Naive B cell (primary cell): Measurements from ENCODE around the gene TBX5. TPM values are rescaled to one million over a fixed set of nuclear protein-coding genes. Genes with fewer than 3 reads are reported as not detected.
"Not testable (repeated sequence)": the region's sequence is repeated elsewhere in the genome, so short reads cannot be mapped to it uniquely, and the experiment has no call there.

ENCODE experiments used
- ATAC-seq, 2 donors: fragments of 150-1000 bp; cut with Tn5 transposase; 2 replicates each; pipeline ENCODE4 v1.10.0; 2021; ENCODE audit warnings: low read depth in 2 of 2, mild to moderate bottlenecking in 2 of 2, moderate library complexity in 2 of 2
- DNase-seq: peaks from one replicate; pipeline ENCODE4 v3.0.0; 2022
- H3K27ac Mint-ChIP-seq, 6 donors: one replicate each; pipeline ENCODE4 v1.8.0; 2020 to 2022; ENCODE audit warnings: mild to moderate bottlenecking in 6 of 6, mixed read lengths in 6 of 6, moderate library complexity in 5 of 6, inconsistent platforms in 2 of 6
- H3K27me3 Mint-ChIP-seq, 3 donors: one replicate each; pipeline ENCODE4 v1.8.0; 2021 to 2022; ENCODE audit warnings: mixed read lengths in 3 of 3, mild to moderate bottlenecking in 1 of 3
- H3K36me3 Mint-ChIP-seq, 2 donors: one replicate each; pipeline ENCODE4 v1.8.0; 2020 to 2022; ENCODE audit warnings: mixed read lengths in 2 of 2, inconsistent platforms in 1 of 2, mild to moderate bottlenecking in 1 of 2
- H3K4me1 Mint-ChIP-seq, 3 donors: one replicate each; pipeline ENCODE4 v1.8.0; 2020 to 2022; ENCODE audit warnings: mixed read lengths in 3 of 3, inconsistent platforms in 1 of 3, mild to moderate bottlenecking in 1 of 3, moderate library complexity in 1 of 3
- H3K4me3 Mint-ChIP-seq, 8 donors: one replicate each; pipeline ENCODE4 v1.8.0; 2020 to 2022; ENCODE audit warnings: mild to moderate bottlenecking in 8 of 8, mixed read lengths in 8 of 8, moderate library complexity in 8 of 8, inconsistent platforms in 2 of 8
- H3K9me3 Mint-ChIP-seq, 7 donors: one replicate each; pipeline ENCODE4 v1.8.0; 2020 to 2022; ENCODE audit warnings: mixed read lengths in 7 of 7, mild to moderate bottlenecking in 5 of 7, inconsistent platforms in 2 of 7, moderate library complexity in 1 of 7
- polyA plus RNA-seq, 6 donors: library from polyadenylated mRNA; unstranded; fragments of 300-500 nt; fragmentation: Illumina TruSeq; gene quantifications; one replicate each; pipeline ENCODE4 v1.2.3, GENCODE V29; 2021; ENCODE audit warnings: low read depth in 6 of 6

The TBX5 gene
- polyA plus RNA-seq, 6 donors from 2014 or later, result not detected

DNA sequence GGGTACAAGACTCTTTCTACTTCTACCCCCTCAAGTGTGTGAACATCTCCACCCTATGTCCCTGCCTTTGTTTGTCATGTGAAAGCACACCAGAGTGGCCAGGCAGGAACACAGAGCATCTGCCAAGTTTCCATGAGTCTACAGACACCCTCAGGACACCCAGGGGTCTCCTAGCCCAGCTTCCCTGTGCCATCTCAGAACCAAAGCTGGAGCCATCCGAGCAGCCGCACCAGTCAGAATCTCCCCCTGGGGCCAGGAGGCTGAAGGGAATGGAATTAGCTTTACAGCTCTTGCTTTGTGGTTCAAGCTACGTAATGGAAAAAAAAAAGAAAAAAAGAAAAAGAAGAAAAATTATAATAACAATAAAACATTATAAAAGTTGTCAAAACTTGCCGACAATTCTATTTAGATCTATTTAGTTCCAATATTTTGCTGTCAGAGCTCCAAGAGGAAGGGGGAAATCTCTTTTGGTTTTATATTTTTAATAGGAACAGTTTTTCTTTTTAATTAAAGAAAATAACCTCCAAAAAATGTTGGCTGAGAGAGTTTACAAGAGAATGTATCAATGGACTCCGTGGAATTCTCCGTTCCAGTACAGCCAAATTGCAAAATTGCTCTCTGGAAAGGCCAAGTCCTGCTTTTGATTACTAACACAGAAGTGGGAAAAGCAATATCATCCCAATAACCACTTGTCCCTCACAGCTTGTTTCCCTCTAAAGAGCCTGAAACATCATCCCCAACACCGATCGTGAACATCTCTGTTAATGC lies 37.1 kb downstream of the TBX5 start:
- no peak overlapping the region for H3K4me3 Mint-ChIP-seq
- H3K4me1 Mint-ChIP-seq, result peaks cover 0 to 2% (median 0%) of the 10 kb centered on the region in 3 donors
- H3K27ac Mint-ChIP-seq, result no peak overlapping the region
- peaks cover 0 to 6% (median 1%) of the 10 kb centered on the region in 3 donors for H3K27me3 Mint-ChIP-seq
- peaks cover 2 to 12% (median 6%) of the 10 kb centered on the region in 7 donors for H3K9me3 Mint-ChIP-seq
- ATAC-seq, result no peak
- no peak for DNase-seq
- no peaks in the 10 kb centered on the region for H3K36me3 Mint-ChIP-seq

DNA sequence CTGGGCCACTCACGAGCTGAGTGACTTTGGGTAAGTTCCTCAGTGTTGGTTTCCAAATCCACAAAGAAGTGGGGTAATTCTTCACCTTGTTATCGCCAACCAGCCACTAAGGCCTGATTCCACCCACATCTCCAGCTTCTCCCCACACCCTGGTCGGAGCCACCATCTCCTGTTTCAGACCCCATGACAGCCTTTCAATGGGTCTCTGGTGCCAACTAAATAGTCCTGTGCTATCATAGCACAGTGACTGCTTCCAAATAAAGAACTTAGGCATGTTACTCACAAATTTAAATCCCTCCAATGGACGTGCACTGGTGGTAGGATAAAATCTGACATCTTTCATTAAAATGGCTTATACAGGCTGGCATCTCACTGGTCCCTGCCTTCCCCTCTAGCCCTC lies 44.0 kb downstream of the TBX5 start:
- no peak overlapping the region for H3K27ac Mint-ChIP-seq
- ATAC-seq (no peak), DNase-seq (no peak)
- no peaks in the 10 kb centered on the region for H3K36me3 Mint-ChIP-seq
- H3K9me3 Mint-ChIP-seq, result peaks cover 0 to 12% (median 5%) of the 10 kb centered on the region in 7 donors
- peaks cover 0 to 12% (median 0%) of the 10 kb centered on the region in 3 donors for H3K27me3 Mint-ChIP-seq
- H3K4me3 Mint-ChIP-seq, result no peak overlapping the region
- no peaks in the 10 kb centered on the region for H3K4me1 Mint-ChIP-seq

DNA sequence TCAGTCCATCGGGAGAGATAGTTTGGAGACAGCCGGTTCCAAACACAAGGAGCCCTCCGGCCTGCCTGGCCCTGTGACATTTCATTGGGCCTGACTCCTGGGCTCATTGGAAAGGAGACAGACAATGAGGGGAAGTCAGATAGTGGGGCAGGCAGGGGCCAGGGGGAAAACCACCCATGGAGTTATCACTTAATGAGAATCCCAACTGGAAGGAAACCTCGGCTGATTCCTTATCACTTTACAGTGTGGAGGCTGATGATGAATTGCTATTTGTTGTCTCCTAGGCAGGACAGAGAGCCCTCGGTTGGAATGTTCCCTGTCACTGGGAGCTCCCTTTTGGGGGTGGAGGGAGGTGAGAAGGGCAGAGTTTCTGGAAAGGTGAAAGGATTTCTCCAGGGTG lies 44.4 kb downstream of the TBX5 start:
- ATAC-seq, result no peak
- Mint-ChIP-seq H3K27me3 (peaks cover 0 to 12% (median 3%) of the 10 kb centered on the region in 3 donors), H3K9me3 (peaks cover 0 to 9% (median 5%) of the 10 kb centered on the region in 7 donors), H3K4me1 (no peaks in the 10 kb centered on the region), H3K4me3 (no peak overlapping the region), H3K36me3 (no peaks in the 10 kb centered on the region), H3K27ac (no peak overlapping the region)
- no peak for DNase-seq

DNA sequence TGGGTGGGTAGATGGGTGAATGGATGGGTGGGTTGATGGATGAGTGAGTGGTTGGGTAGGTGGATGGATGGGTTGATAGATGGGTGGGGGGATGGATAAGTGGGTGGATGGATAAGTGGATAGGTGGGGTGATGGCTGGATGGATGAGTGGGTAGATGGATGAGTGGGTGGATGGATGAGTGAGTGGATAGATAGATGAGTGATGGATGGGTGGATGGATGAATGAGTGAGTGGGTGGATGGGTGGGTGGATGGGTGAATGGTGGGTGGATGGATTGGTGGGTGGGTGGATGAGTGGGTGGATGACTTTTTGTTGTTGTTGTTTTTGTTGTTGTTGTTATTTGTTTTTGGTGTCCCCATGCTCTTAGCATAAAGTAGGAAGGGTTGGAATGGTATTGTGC lies 45.5 kb downstream of the TBX5 start:
- DNase-seq (no peak), ATAC-seq (no peak)
- Mint-ChIP-seq H3K36me3 (no peaks in the 10 kb centered on the region), H3K4me3 (no peak overlapping the region), H3K27ac (no peak overlapping the region), H3K4me1 (no peaks in the 10 kb centered on the region), H3K9me3 (peaks cover 0 to 6% (median under 1%) of the 10 kb centered on the region in 7 donors), H3K27me3 (peaks cover 8 to 14% (median 12%) of the 10 kb centered on the region in 3 donors)

DNA sequence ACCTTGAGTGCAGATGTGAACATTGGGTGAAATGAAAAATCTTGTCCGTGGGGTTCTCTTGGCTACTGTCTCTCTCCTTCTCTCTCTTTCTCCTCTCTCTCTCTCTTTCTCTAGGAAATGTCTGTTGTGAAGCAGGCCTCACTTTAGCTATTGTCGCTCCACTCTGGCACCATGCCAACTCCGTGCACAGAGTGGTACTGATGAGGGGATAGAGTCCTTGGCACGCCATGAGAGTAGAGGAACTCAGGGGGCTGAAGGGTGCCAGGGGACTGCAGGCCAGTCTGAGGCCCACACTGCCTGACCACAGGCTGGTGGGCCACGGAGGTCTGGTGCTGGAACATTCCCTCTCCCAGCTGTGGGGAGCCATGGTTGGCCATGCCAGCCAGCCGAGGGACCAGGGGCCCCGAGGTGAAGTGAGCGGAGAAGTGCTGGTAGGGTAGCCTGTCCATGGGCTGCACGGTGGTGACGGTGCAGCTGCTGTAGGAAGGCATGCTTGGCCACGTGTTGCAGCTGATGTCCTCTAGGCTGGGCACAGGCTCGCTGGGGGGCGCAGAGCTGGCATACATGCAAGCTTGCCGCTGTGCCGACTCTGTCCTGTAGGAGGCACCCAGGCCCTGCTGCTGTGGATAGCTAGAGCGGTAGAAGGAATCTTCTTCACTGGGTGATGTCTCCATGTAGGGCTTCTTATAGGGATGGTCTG lies 50.4 kb downstream of the TBX5 start:
- Mint-ChIP-seq H3K4me3 (no peak overlapping the region), H3K27me3 (peaks cover 0 to 26% (median 19%) of the 10 kb centered on the region in 3 donors), H3K36me3 (no peaks in the 10 kb centered on the region), H3K27ac (no peak overlapping the region), H3K4me1 (no peaks in the 10 kb centered on the region), H3K9me3 (peaks cover 0 to 5% (median 3%) of the 10 kb centered on the region in 7 donors)
- DNase-seq (no peak), ATAC-seq (no peak)

DNA sequence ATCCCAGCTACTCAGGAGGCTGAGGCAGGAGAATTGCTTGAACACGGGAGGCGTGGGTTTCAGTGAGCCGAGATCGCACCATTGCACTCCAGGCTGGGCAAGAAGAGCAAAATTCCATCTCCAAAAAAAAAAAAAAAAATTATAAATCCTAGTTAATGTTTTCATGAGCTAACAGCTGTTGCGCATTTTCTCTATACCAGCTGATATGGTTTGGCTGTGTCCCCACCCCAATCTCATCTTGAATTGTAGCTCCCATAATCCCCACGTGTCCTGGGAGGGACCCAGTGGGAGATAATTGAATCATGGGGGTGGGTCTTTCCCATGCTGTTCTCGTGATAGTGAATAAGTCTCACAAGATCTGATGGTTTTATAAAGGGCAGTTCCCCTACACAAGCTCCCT lies 56.7 kb downstream of the TBX5 start:
- DNase-seq, result not testable (repeated sequence)

DNA sequence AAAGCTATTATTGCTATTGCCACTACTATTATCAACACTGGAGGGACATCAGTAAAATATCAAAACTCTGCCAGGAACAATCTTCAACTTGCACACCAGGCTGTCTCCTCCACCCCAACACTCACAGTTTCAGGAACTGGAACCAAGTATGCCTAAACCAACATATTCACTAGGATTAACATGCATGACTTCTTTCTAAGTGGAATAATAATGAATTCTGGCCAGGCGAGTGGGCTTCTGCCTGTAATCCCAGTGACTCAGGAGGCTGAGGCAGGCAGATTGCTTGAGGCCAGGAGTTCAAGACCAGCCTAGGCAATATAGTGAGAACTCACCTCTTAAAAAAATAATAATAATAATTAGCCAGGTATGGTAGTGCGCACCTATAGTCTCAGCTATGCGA lies 58.1 kb downstream of the TBX5 start:
- DNase-seq (no peak), ATAC-seq (no peak)
- Mint-ChIP-seq H3K27me3 (peaks cover 5 to 33% (median 15%) of the 10 kb centered on the region in 3 donors), H3K36me3 (no peaks in the 10 kb centered on the region), H3K4me1 (no peaks in the 10 kb centered on the region), H3K4me3 (no peak overlapping the region), H3K27ac (no peak overlapping the region), H3K9me3 (peaks cover 0 to 6% (median 0%) of the 10 kb centered on the region in 7 donors)

More for the DNA sequence above, 56.7 kb downstream of the TBX5 start:
- not testable (repeated sequence) for H3K4me1 Mint-ChIP-seq, ATAC-seq, H3K4me3 Mint-ChIP-seq, H3K27ac Mint-ChIP-seq, H3K9me3 Mint-ChIP-seq, H3K36me3 Mint-ChIP-seq
- peaks cover 5 to 33% (median 19%) of the 10 kb centered on the region in 3 donors for H3K27me3 Mint-ChIP-seq

DNA sequence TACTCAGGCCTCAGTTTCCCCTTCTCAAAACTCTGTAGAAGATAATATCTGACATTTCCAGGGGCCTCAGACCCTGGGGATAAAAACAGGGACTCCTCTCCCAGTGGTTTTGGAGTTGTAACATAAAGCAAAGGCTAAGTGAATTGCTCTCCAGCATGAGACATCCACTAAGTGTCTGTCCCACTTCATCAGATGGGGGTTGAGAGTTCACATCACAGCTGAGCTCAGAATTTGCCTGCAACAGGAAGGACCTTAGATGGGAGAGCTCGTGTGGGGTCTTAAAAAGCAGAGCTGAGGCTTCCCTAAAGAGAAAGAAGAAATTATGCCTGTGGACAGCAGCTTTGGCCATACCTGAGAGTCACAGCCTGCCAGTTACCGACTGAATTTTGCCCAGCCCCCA lies 61.1 kb downstream of the TBX5 start:
- Mint-ChIP-seq H3K36me3 (no peaks in the 10 kb centered on the region), H3K27ac (no peak overlapping the region), H3K27me3 (peaks cover 14 to 33% (median 15%) of the 10 kb centered on the region in 3 donors), H3K4me1 (no peaks in the 10 kb centered on the region), H3K4me3 (no peak overlapping the region), H3K9me3 (peaks cover 0 to 6% (median 3%) of the 10 kb centered on the region in 7 donors)
- ATAC-seq, result no peak
- DNase-seq, result no peak

DNA sequence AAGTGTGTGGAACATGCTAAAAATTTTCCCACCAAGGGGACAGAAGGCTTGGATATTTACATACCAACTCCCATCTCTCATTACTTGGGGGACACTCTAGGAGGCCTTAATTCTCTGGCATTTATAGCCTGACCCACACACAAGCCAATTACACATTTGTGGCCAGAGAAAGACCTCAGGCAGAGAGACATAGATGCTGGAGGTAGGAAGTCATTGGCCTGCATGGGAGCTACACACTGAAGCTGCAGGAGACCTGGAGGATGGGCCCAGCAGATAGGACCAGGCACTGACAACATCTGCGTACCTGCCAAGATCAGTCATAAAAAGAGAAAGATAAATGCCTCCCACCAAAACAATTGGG lies 61.7 kb downstream of the TBX5 start:
- H3K4me3 Mint-ChIP-seq, result no peak overlapping the region
- H3K9me3 Mint-ChIP-seq, result peaks cover 0 to 6% (median 3%) of the 10 kb centered on the region in 7 donors
- ATAC-seq (no peak), DNase-seq (no peak)
- peaks cover 14 to 33% (median 15%) of the 10 kb centered on the region in 3 donors for H3K27me3 Mint-ChIP-seq
- no peak overlapping the region for H3K27ac Mint-ChIP-seq
- no peaks in the 10 kb centered on the region for H3K36me3 Mint-ChIP-seq
- H3K4me1 Mint-ChIP-seq, result no peaks in the 10 kb centered on the region

DNA sequence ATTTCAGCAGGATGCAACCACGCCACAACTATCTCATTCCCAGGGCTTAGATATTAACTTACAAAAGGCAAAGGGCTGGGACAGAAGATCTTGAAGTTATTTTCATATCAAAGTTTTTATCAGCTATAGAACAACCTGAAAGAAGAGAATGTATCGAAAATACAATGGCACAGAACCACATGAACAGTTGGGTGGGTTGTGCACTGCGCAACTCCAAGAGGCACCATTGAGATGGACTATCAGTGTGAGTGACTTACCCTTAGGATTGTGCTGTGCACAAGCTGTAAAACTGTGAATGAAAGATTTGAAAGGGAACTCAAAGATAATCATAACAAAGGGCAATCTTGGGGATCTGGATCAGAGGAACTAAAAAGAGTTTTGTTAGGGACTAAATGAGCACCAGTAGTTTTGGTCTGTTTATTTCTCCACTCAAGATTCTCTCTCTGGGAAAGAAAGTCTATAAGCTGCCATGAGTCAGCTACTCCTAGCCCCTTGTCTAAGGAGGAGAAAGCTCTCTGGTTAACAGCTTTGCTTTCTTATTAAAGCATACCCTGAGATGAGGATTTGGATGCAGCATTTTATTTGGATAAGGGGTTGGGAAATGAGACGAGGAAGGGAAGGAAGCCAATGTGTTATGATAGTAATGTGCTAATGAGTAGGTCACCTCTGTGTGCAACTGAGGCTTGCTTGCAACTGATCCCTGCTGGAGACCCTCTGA lies 62.2 kb downstream of the TBX5 start:
- Mint-ChIP-seq H3K27me3 (peaks cover 14 to 33% (median 15%) of the 10 kb centered on the region in 3 donors), H3K4me3 (no peak overlapping the region), H3K9me3 (peaks cover 0 to 5% (median 3%) of the 10 kb centered on the region in 7 donors), H3K4me1 (no peaks in the 10 kb centered on the region), H3K36me3 (no peaks in the 10 kb centered on the region), H3K27ac (no peak overlapping the region)
- no peak for ATAC-seq
- no peak for DNase-seq

DNA sequence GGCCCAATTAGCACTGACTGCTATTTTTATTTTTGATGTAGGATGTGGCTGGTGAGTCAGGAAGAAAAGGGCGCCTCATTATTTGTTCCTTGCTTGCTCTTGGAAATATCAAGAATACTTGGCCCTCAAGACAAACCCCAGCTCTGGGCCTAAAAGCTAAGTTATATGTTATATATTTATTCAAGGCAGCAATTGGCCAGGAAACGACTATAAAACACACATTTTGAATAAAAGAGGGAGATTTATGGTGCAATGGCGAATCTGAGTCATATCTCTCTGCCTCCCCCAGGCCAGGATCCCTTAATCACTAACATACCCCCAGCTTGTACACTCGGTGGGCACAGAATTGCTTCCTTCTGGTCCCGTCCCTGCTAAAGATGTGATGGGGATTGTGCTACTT lies 63.3 kb downstream of the TBX5 start:
- Mint-ChIP-seq H3K36me3 (no peaks in the 10 kb centered on the region), H3K27me3 (peaks cover 15 to 39% (median 22%) of the 10 kb centered on the region in 3 donors), H3K4me1 (no peaks in the 10 kb centered on the region), H3K27ac (no peak overlapping the region), H3K9me3 (peaks cover 0 to 4% (median 3%) of the 10 kb centered on the region in 7 donors), H3K4me3 (no peak overlapping the region)
- ATAC-seq, result no peak
- DNase-seq, result no peak

DNA sequence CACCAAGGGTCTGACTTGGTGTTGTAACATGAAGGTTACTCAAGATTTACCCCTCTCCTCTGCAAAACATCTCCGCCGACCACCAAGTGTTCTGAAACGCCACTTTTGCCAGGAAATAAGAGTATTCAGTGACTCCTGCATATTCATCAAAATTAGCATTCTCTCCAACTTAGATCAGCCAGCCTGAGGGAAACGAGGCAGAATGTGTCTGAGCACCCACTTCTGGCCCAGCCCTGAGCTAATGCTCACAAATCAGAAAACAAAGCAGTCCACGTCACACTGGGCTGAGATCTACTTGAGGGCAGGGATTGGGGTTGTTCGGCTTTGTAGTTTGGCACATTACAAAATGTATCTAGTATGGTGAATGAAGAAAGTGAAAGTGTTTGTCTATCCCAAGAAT lies 64.3 kb downstream of the TBX5 start:
- Mint-ChIP-seq H3K4me3 (no peak overlapping the region), H3K27me3 (peaks cover 23 to 30% (median 25%) of the 10 kb centered on the region in 3 donors), H3K36me3 (no peaks in the 10 kb centered on the region), H3K9me3 (peaks cover 0 to 6% (median 3%) of the 10 kb centered on the region in 7 donors), H3K4me1 (no peaks in the 10 kb centered on the region), H3K27ac (no peak overlapping the region)
- no peak for DNase-seq
- ATAC-seq, result no peak

DNA sequence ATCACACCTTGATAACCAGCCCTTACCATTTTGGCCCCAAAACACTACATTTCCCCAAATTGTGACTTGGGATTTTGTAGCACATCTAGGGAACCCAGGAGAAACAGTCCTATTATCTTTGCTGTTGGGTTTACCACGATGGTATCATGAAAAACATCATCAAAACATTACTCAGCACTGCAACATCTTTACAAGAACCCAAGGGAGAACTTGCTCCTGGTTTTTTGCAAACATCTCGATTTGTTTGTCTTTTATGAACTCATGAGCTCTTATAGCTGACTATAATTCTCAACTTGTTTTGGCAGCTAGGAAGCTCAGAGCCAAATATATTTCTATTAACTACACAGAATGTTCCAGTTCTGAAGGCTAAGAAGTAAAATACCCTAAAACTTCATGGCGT lies 65.7 kb downstream of the TBX5 start:
- Mint-ChIP-seq H3K4me1 (no peaks in the 10 kb centered on the region), H3K27me3 (peaks cover 23 to 28% (median 26%) of the 10 kb centered on the region in 3 donors), H3K9me3 (peaks cover 0 to 8% (median 3%) of the 10 kb centered on the region in 7 donors), H3K4me3 (no peak overlapping the region), H3K27ac (no peak overlapping the region), H3K36me3 (no peaks in the 10 kb centered on the region)
- ATAC-seq (no peak), DNase-seq (no peak)
